Fibroblast of peridontal ligament (primary cell): ENCODE results near the gene RHCG.

Source experiments
- DNase-seq: peaks from one replicate; pipeline ENCODE4 v3.0.0-alpha.2; 2010; ENCODE audit errors: extremely low read depth

RHCG gene

DNA sequence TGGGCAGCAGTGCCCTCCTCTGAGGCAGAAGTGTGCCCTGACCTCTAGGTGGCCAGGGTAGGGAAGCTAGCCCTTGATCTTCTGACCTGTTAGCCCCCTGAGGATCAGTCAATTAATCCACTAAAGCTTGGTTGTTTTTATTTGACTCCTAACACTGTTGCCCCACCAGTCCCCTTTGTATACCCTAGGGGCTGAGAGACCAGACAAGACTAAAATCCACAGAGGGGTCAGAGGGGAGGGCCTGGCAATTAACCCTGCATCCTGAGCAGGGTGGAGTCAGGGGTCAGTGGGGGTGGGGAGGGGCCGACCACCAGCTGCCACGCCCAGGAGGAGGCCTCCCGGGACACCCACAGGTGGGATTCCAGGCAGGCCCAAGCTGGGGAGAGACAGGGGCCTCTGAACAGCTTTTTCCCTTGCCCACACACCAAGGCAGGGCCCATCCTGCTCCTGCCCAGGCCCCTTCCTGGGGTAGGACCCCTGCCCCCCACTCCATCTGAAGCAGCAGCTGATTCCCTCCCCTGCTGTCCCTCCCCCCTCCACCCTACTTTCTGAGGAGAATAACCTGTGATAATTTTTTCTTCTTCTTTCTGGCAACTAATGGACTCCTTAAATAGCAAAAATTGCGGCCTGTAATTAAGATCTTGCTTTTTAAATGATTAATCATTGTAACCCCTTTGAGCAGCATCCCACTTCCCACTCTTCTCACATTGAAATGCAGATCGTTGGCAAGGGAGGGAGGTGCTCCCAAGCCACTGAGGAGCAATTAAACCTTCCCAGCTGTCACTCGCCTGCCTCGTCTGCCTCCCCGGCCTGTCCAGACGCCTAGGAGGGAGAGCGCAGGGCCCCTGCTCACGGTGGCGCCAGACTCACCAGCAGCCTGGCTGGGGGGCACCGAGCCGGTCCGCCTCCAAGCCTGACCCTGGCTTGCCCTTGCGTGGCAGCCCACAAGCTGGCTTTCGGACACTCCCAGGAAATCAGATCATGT lies 51.9 kb downstream of the RHCG start:
- no peak for DNase-seq

DNA sequence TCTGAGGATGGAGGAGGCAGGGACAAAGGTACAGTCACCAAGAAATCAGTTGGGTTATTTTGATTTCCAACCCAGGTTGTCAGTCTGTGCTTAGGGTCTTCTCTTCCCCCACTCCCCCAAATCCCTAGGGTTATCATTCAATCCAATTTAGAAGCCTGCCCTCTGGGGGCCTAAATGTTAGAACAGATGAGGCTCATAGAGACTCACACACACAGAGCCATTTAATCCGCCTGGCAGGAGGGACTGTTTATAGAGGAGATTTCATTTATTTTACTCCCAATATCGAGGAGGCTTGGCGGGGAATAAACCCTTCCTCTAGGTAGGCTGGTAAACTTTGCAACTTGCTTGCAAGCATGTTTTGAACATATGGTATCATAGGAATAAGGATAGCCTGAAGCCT lies 52.8 kb downstream of the RHCG start:
- DNase-seq = no peak

DNA sequence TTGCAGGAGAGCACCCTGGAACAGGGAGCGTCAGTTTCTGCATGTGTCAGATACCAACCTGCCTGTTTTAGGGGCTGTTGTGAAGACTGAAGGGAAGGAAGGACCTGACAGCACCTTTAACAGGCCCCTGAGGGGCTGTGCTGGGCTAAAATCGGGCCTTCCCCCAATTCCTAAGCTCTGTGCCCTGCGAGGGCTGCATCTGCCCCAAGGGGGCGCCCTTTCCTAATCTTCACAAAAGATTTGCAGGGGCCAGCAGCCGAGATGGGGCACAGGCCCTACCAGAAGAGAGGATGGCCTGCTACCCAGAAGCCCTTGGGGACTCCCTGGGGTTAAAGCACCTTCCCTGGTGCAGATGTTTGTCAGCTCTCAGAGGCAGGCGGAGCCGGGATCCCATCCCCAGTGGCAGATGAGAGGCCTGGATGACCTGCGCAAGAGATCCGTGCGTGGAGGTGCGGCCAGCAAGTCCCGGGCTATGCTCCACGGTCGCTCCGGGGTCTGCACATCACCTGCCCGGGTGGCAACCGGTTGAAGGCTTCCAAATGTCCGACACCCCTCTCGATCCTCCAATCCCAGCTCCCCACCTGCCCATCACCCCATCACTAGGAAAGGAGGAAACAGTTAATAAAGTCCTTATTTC lies 53.6 kb downstream of the RHCG start:
- DNase-seq = peak; percentile 14

GRCh38 chr15:89442155-89442554 lies 54.2 kb downstream of the RHCG start:
- no peak for DNase-seq

- DNase-seq = no peak
These were observed 55.0 kb downstream of the RHCG start for GRCh38 chr15:89441295-89441812.

- DNase-seq = no peak
These were observed 56.6 kb downstream of the RHCG start for GRCh38 chr15:89439764-89440163.

- no peak for DNase-seq
These were observed 59.6 kb downstream of the RHCG start for GRCh38 chr15:89436560-89437311.

DNA sequence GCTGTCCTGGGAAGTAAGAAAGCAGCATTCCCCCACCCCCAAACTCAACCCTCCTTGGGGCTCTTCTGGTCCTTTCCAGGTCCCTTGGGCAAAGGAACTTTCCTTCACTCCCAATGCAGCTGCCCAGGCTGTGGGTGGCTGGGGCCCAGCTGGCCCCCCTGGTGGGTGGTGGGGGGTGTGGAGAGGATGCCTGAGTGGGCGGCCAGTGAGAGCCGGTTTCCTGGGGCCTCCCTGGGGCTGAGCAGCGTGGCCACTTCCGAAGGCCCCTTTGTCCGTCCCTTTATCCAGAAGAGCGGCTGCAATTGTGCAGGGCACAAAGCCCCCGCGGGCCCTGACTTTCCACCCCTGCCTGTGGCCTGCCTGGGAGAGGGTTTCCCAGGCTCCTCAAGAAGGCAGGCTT lies 61.0 kb downstream of the RHCG start:
- no peak for DNase-seq

DNA sequence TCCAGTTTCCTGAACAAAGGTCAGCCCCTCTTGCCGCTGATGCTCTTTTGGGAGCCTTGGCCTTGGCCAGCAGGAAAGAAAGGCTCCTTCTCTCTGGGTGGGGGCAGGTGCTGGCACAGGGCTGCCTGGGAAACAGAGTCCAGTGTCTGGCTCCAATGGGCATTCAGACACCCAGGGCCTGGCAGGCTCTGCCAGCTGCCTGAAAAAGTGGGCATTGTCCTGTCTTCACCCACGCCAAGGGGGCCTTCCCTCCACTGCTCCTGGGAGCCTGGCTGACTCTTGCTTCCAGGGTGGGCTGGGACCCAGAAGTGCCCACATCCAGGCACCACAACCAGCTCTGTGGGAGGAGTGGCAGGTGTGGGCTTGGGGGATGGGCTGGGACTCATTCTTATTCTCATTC lies 62.7 kb downstream of the RHCG start:
- no peak for DNase-seq

- peak; percentile 59 for DNase-seq
These were observed 65.6 kb downstream of the RHCG start for GRCh38 chr15:89430530-89431341.

DNA sequence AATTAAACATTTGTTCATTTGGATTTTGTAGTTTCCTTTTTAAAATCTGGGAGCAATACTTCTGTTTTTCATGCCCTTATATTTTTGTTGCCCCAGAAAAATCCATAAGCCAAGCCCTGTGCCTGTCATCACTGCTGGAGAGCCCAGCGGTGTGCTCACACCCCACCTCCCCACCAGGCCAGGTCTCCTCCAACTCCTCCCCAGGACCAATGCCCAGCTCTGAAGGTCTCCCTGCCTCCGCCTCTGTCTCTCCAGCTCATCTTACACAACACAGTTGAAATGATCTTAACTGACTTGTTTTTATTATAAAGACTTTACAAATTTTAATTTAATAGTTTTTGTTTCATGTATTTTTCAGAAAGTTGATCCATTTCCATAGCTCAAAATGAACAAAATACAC lies 66.4 kb downstream of the RHCG start:
- DNase-seq = no peak

GRCh38 chr15:89429023-89429422 lies 67.4 kb downstream of the RHCG start:
- no peak for DNase-seq

GRCh38 chr15:89428246-89428645 lies 68.1 kb downstream of the RHCG start:
- DNase-seq = no peak

DNA sequence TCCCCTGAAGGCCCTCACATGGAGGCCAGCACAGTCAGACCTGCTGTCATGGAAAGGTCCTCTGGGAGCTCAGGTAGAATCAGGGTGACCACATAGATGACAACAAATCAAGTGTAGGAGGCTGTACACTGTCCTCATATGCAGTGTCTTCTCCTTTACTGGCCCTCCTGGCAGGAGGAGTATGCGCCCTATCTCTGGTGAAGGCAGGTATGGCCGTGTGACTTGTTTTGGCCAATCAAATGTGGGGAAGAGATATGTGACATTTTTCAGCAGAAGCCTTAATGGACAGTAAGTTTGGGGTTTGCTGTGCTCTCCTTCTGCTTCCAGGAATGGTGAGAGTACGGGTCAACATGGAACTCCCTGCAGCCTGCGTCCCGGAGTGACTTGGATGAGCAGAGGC lies 69.9 kb downstream of the RHCG start:
- DNase-seq = no peak

DNA sequence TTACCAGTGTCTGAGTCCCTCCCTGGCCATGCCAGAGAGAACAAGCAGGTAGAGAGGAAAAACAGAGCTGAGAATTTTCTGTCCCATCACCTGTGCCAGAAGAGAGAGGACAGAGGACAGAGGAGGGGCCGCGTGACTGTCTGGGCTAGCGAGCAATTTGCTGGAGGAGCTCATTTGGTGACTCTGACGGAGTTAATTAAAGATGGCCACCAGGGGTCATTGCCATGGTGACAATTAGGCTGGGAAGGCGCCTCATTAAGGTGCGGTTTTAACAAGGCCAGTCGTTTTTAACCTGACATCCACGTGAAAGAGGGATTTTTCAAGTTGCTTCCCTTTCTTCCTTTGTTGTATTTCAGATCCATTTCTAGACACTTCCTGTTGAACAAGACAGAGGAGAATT lies 72.4 kb downstream of the RHCG start:
- no peak for DNase-seq
